Neutrophil (primary cell): Measurements from ENCODE around the gene VTI1A.

Experiments used
- H3K27ac ChIP-seq: fragments of 200-600 bp; sonication (generic); 2 replicates; pipeline ENCODE4 v1.5.1; 2016; ENCODE audit warnings: mild to moderate bottlenecking, moderate library complexity
- H3K27me3 ChIP-seq: fragments of 200-600 bp; sonication (generic); 2 replicates; pipeline ENCODE4 v1.6.0; 2016; ENCODE audit warnings: mild to moderate bottlenecking
- H3K36me3 ChIP-seq: fragments of 200-600 bp; sonication (generic); 2 replicates; pipeline ENCODE4 v1.5.1; 2017
- H3K4me1 ChIP-seq, 2 experiments: fragments of 200-600 bp in 1 of 2; sonication (generic) in 1 of 2; 1 replicate in 1 of 2; 2 replicates in 1 of 2; pipeline versions ENCODE4 v1.5.1 to v1.6.1; 2013 to 2016; ENCODE audit warnings: low read depth in 1 of 2, low read length in 1 of 2, mild to moderate bottlenecking in 1 of 2, moderate library complexity in 1 of 2; ENCODE audit not compliant: control insufficient read depth in 1 of 2, insufficient read depth in 1 of 2
- H3K4me3 ChIP-seq, 2 experiments: fragments of 200-600 bp in 1 of 2; sonication (generic) in 1 of 2; 1 replicate in 1 of 2; 2 replicates in 1 of 2; pipeline ENCODE4 v1.5.1; 2013 to 2016; ENCODE audit warnings: low read depth in 1 of 2, low read length in 1 of 2, mild to moderate bottlenecking in 1 of 2, moderate library complexity in 1 of 2
- H3K9me3 ChIP-seq: fragments of 200-600 bp; sonication (generic); 2 replicates; pipeline ENCODE4 v1.5.1; 2016
- CTCF ChIP-seq: fragments of 200-600 bp; sonication (generic); IDR thresholded peaks from 2 replicates; pipeline ENCODE4 v1.5.1; 2016; ENCODE audit warnings: antibody characterized with exemption

VTI1A gene

DNA sequence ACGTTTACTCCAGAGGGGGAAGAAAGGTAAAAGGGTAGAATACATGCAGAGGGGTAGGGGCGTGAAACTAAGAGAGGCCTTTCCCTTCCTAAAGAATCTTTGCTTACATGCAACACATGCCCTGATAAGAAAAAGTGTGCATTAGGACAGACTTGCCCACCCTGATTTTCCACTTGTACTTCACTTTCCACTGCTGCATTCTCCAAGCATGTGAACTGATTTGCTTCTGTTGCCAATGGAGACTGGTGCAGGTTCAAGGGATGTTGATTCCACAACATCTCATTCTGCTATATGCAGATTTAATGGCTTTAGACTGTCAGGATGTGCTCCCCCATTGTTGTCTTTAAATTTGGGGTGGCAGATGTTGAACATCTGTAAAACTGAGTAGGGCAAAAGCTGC is 265.5 kb downstream of the VTI1A start:
- peaks cover 0 to 10% of the 10 kb centered on the region in 2 experiments for H3K4me1 ChIP-seq
- H3K27ac ChIP-seq = no peak overlapping the region
- H3K27me3 ChIP-seq = no peaks in the 10 kb centered on the region
- H3K4me3 ChIP-seq = no peak overlapping the region
- TF ChIP-seq CTCF = no peak
- no peaks in the 10 kb centered on the region for H3K36me3 ChIP-seq
- no peaks in the 10 kb centered on the region for H3K9me3 ChIP-seq

DNA sequence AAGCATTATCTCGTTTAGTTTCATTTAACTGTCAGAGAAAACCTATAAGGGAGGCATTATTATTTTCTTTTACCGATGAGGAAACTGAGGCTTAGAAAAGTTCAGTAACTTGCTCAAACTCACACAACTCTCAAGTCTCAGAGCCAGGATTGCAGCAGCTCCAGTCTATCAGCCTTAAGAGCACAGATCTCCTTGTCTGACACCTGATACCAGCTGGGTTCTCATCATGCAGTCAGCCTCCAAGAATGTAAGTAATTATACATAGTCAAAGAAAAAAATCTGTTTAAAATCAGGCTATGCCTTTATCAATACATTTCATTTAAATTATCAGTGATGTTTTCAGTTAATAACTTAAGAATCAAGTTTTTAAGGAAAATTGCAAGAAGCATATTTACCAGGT is 266.4 kb downstream of the VTI1A start:
- Histone ChIP-seq H3K4me1 (peaks cover 0 to 10% of the 10 kb centered on the region in 2 experiments), H3K27me3 (no peaks in the 10 kb centered on the region), H3K9me3 (no peaks in the 10 kb centered on the region), H3K36me3 (no peaks in the 10 kb centered on the region), H3K4me3 (no peak overlapping the region), H3K27ac (no peak overlapping the region)
- no peak for TF ChIP-seq CTCF

- H3K36me3 ChIP-seq = no peaks in the 10 kb centered on the region
- no peaks in the 10 kb centered on the region for H3K27me3 ChIP-seq
- H3K27ac ChIP-seq = no peak overlapping the region
- H3K4me1 ChIP-seq = peaks cover 0 to 10% of the 10 kb centered on the region in 2 experiments
- no peaks in the 10 kb centered on the region for H3K9me3 ChIP-seq
- no peak overlapping the region for H3K4me3 ChIP-seq
- TF ChIP-seq CTCF = no peak
Measured at GRCh38 chr10:112715581-112715980, 268.6 kb downstream of the VTI1A start.

DNA sequence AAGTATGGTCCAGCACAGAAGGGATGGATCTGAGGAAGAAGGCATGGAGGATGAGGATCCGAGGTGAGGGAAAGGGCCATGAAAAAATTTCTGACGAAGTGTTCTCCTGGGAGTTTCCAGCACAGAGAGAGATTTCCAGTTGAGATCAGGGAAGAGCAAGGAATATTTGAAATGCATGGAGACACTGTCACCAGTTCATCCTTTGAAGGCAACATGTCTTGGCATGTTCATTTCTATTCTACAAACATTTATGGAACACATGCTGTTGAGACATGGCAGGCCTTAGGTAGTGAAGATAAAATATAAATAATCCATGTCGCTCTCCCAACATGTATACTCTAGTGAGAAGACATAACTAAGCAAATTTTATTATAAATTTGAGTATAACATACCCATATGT is 269.1 kb downstream of the VTI1A start:
- no peak overlapping the region for H3K27ac ChIP-seq
- H3K4me3 ChIP-seq = no peak overlapping the region
- no peaks in the 10 kb centered on the region for H3K27me3 ChIP-seq
- no peak for TF ChIP-seq CTCF
- H3K4me1 ChIP-seq = peaks cover 0 to 10% of the 10 kb centered on the region in 2 experiments
- H3K9me3 ChIP-seq = no peaks in the 10 kb centered on the region
- no peaks in the 10 kb centered on the region for H3K36me3 ChIP-seq

DNA sequence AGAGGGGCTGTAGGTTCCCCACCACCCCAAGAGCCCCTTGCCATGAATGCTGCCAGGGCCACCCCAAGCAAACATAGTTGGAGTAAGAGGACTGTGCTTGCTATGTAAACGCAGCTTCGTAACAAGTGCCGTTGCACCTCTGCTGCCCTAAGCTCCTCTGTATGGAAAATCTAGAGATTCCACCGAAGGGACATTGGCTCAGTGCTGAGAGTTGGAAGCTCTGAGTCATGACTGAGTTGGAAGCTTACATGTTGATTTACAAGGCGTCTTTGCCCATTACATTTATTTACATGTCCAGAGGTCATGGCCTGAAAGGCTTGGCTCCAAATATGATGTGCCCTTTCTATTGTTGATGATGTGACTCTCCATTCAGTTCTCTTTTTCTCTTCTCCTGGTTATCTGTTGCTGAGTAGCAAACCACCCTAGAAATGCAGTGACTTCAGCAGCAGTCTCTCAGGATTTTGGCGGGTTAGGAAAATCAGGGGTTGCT is 270.0 kb downstream of the VTI1A start:
- Histone ChIP-seq H3K9me3 (no peaks in the 10 kb centered on the region), H3K27me3 (no peaks in the 10 kb centered on the region), H3K4me3 (no peak overlapping the region), H3K4me1 (peaks cover 0 to 10% of the 10 kb centered on the region in 2 experiments), H3K27ac (no peak overlapping the region), H3K36me3 (no peaks in the 10 kb centered on the region)
- no peak for TF ChIP-seq CTCF

DNA sequence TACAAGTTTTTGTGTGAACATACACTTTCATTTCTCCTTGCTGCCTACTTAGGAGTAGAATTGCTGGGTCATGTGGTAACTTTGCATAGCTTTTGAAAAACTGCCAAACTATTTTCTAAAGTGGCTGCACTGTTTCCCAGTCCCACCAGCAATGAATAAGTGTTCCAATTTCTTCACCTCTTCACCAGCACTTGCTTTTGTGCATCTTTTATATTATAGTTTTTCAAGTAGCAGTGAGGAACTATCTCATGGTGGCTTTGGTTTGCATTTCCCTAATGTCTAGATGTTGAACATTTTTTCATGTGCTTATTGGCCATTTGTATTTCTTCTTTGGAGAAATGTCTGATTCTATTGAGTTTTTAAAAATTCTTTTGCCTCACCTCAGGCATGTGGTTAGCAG is 273.2 kb downstream of the VTI1A start:
- H3K4me1 ChIP-seq = peaks cover 0 to under 1% of the 10 kb centered on the region in 2 experiments
- no peaks in the 10 kb centered on the region for H3K36me3 ChIP-seq
- no peaks in the 10 kb centered on the region for H3K9me3 ChIP-seq
- H3K4me3 ChIP-seq = no peak overlapping the region
- TF ChIP-seq CTCF = no peak
- H3K27me3 ChIP-seq = no peaks in the 10 kb centered on the region
- no peak overlapping the region for H3K27ac ChIP-seq
